Lung (tissue), 12 donors: ENCODE measurements around the gene ERCC8. TPM values are rescaled to one million over a fixed set of nuclear protein-coding genes. Genes with fewer than 3 reads are reported as not detected.

Source experiments
- ATAC-seq: fragments of 200-7000 bp; cut with Tn5 transposase; one replicate; pipeline ENCODE4 v1.9.1; 2020; ENCODE audit warnings: moderate number of reproducible peaks; ENCODE audit not compliant: insufficient read depth, low FRiP score
- DNase-seq, 3 donors: peaks; one replicate each; pipeline ENCODE4 v3.0.0-alpha.2; 2013 to 2017
- H3K27ac ChIP-seq, 2 donors: one replicate each; pipeline ENCODE4 v1.5.1; 2013; ENCODE audit warnings: mild to moderate bottlenecking in 2 of 2, moderate library complexity in 2 of 2, control low read depth in 1 of 2, inconsistent platforms in 1 of 2, low read depth in 1 of 2, low read length in 1 of 2
- H3K27me3 ChIP-seq, 3 donors: one replicate each; pipeline ENCODE4 v1.5.1; 2013; ENCODE audit warnings: low read length in 2 of 3; ENCODE audit not compliant: control insufficient read depth in 3 of 3, insufficient read depth in 3 of 3
- H3K36me3 ChIP-seq, 4 donors: one replicate each; pipeline ENCODE4 v1.5.1; 2013; ENCODE audit warnings: low read length in 4 of 4, mild to moderate bottlenecking in 1 of 4, moderate library complexity in 1 of 4; ENCODE audit not compliant: control insufficient read depth in 4 of 4, insufficient read depth in 4 of 4
- H3K4me1 ChIP-seq, 5 donors: one replicate each; pipeline ENCODE4 v1.5.1; 2013; ENCODE audit warnings: low read length in 5 of 5, mild to moderate bottlenecking in 2 of 5, moderate library complexity in 1 of 5; ENCODE audit not compliant: control insufficient read depth in 5 of 5, insufficient read depth in 5 of 5
- H3K4me3 ChIP-seq: one replicate; pipeline ENCODE4 v1.5.1; 2013; ENCODE audit warnings: mild to moderate bottlenecking, control low read depth, moderate library complexity
- H3K9ac ChIP-seq, 2 donors: one replicate each; pipeline ENCODE4 v1.5.1; 2013; ENCODE audit warnings: low read length in 2 of 2, control low read depth in 1 of 2; ENCODE audit not compliant: insufficient read depth in 1 of 2
- H3K9me3 ChIP-seq, 4 donors: one replicate each; pipeline ENCODE4 v1.5.1; 2013; ENCODE audit warnings: low read length in 3 of 4, mild to moderate bottlenecking in 1 of 4, moderate library complexity in 1 of 4; ENCODE audit not compliant: control insufficient read depth in 4 of 4, insufficient read depth in 3 of 4
- CTCF ChIP-seq: IDR thresholded peaks from 2 replicates; pipeline ENCODE4 v1.5.1; 2012; ENCODE audit warnings: mild to moderate bottlenecking; ENCODE audit errors: control extremely low read depth, extremely low read depth
- WGBS, 2 donors: extraction: QIAGEN DNeasy Blood & Tissue Kit; methylation state at CpG; one replicate each; pipeline ENCODE4 v1.1.7; 2013; 5-methylcytosine and 5-hydroxymethylcytosine counted together
- polyA plus RNA-seq, 2 donors: library from polyadenylated mRNA; stranded (reverse); fragments of 200-250 nt; gene quantifications; one replicate each; pipeline ENCODE4 v1.2.1, GENCODE V29; 2013
- total RNA-seq, 2 donors: library from RNA; depleted of rRNA in 1 of 2; stranded (reverse); fragments of >200 nt in 1 of 2; gene quantifications; one replicate each; pipeline ENCODE4 v1.2.1, GENCODE V29; 2014 to 2021
- donor health status: control.
- donor health status: control.
- donor health status: Bipolar disorder and iron deficiency.
- donor health status: healthy.
- donor health status: DM: yes; HTN: yes; CAD: no.

The ERCC8 gene
- total and polyA plus RNA-seq, 4 donors, result 4.6 to 11.3 (median 8.0) TPM

GRCh38 chr5:60943624-60944023 is 1.2 kb downstream of the ERCC8 start:
- Histone ChIP-seq H3K9me3 (no peaks in the 10 kb centered on the region), H3K27ac (no peak overlapping the region), H3K36me3 (peaks cover 0 to 4% (median 2%) of the 10 kb centered on the region in 4 donors), H3K4me3 (no peak overlapping the region), H3K9ac (no peak overlapping the region), H3K4me1 (peaks cover 0 to 20% (median 5%) of the 10 kb centered on the region in 5 donors), H3K27me3 (no peaks in the 10 kb centered on the region)
- DNase-seq, result no peak
- WGBS, 2 donors, result 28 to 40% methylated on average over 3 of the region's 3 CpGs
- no peak for TF ChIP-seq CTCF
- no peak for ATAC-seq

GRCh38 chr5:60929024-60929423 is 15.8 kb downstream of the ERCC8 start:
- DNase-seq, result no peak
- Histone ChIP-seq H3K9me3 (no peaks in the 10 kb centered on the region), H3K27me3 (no peaks in the 10 kb centered on the region), H3K36me3 (peaks cover 1 to 14% (median 4%) of the 10 kb centered on the region in 4 donors), H3K4me1 (no peaks in the 10 kb centered on the region), H3K4me3 (no peak overlapping the region), H3K9ac (no peak overlapping the region), H3K27ac (no peak overlapping the region)
- WGBS, 2 donors, result 78 to 86% methylated on average over 6 of the region's 6 CpGs
- ATAC-seq, result no peak
- no peak for TF ChIP-seq CTCF

GRCh38 chr5:60927450-60927849 is 17.4 kb downstream of the ERCC8 start:
- H3K36me3 ChIP-seq, result peaks cover 1 to 14% (median 5%) of the 10 kb centered on the region in 4 donors
- no peak overlapping the region for H3K9ac ChIP-seq
- no peak for DNase-seq
- no peak for TF ChIP-seq CTCF
- ATAC-seq, result no peak
- no peak overlapping the region for H3K27ac ChIP-seq
- H3K4me3 ChIP-seq, result no peak overlapping the region
- H3K4me1 ChIP-seq, result no peaks in the 10 kb centered on the region
- no peaks in the 10 kb centered on the region for H3K9me3 ChIP-seq
- no peaks in the 10 kb centered on the region for H3K27me3 ChIP-seq

- Histone ChIP-seq H3K4me3 (no peak overlapping the region), H3K36me3 (peaks cover 0 to 22% (median 3%) of the 10 kb centered on the region in 4 donors), H3K4me1 (no peaks in the 10 kb centered on the region), H3K9me3 (no peaks in the 10 kb centered on the region), H3K27me3 (no peaks in the 10 kb centered on the region), H3K9ac (no peak overlapping the region), H3K27ac (no peak overlapping the region)
- DNase-seq (no peak), ATAC-seq (no peak)
- no peak for TF ChIP-seq CTCF
- 98 to 99% methylated on average over 2 of the region's 2 CpGs for WGBS, 2 donors
These were observed 26.4 kb downstream of the ERCC8 start for GRCh38 chr5:60918466-60918865.
